ENCODE results near the gene ARAP1.

DNA sequence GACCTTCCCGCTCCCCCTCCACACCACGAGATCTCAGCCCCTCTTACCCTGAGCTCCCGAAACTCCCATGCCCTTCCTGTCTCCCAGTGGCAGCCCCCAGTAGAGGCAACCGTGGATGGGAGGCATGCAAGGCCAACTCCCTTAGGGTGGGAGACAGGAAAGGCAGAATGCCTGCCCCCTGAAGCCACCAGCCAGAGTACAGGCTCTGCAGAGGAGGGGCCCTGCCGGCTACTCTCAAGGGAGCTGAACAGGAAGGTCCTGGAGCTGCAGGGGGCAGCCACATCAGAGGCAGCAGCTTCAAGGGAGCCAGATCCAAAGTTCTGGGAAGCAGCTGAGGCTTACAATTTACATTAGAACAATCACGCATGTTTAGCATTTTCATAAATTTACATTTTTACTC is 116.3 kb downstream of the ARAP1 start:
- TF ChIP-seq, protein P1, sequence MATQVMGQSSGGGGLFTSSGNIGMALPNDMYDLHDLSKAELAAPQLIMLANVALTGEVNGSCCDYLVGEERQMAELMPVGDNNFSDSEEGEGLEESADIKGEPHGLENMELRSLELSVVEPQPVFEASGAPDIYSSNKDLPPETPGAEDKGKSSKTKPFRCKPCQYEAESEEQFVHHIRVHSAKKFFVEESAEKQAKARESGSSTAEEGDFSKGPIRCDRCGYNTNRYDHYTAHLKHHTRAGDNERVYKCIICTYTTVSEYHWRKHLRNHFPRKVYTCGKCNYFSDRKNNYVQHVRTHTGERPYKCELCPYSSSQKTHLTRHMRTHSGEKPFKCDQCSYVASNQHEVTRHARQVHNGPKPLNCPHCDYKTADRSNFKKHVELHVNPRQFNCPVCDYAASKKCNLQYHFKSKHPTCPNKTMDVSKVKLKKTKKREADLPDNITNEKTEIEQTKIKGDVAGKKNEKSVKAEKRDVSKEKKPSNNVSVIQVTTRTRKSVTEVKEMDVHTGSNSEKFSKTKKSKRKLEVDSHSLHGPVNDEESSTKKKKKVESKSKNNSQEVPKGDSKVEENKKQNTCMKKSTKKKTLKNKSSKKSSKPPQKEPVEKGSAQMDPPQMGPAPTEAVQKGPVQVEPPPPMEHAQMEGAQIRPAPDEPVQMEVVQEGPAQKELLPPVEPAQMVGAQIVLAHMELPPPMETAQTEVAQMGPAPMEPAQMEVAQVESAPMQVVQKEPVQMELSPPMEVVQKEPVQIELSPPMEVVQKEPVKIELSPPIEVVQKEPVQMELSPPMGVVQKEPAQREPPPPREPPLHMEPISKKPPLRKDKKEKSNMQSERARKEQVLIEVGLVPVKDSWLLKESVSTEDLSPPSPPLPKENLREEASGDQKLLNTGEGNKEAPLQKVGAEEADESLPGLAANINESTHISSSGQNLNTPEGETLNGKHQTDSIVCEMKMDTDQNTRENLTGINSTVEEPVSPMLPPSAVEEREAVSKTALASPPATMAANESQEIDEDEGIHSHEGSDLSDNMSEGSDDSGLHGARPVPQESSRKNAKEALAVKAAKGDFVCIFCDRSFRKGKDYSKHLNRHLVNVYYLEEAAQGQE (IDR thresholded peaks at IDR 0.05; ENCODE audit: insufficient read depth in 1 of 2, low read depth in 2 of 2, low read length in 1 of 2), result no peak
- TF ChIP-seq SIN3A (IDR thresholded peaks at IDR 0.05; ENCODE audit: borderline replicate concordance, insufficient read depth, low read depth, low read length) (no peak), POLR2AphosphoS5 (IDR thresholded peaks at IDR 0.05; ENCODE audit: low read depth, low read length) (no peak)

Measured in Panc1 (cell line).